PC-3 (cell line): ENCODE data around the gene PHF12.

Experiments used
- EZH2 ChIP-seq: fragments of 300-600 bp; sonication (generic); IDR thresholded peaks from one replicate; pipeline ENCODE4 v1.6.1; 2017; ENCODE audit warnings: antibody characterized with exemption, mild to moderate bottlenecking, low read length; ENCODE audit not compliant: unreplicated experiment
- EZH2phosphoT487 ChIP-seq: fragments of 300-600 bp; sonication (generic); IDR thresholded peaks from 2 replicates; pipeline ENCODE4 v1.6.1; 2018; ENCODE audit warnings: mild to moderate bottlenecking, antibody characterized with exemption, low read length, borderline replicate concordance
- TF ChIP-seq, protein P1 (sequence below): fragments of 300-600 bp; sonication (generic); conservative IDR thresholded peaks from 2 replicates; pipeline ENCODE4 v1.5.1; 2017; ENCODE audit warnings: antibody characterized with exemption, low read depth, mild to moderate bottlenecking, low read length

GRCh38 chr17:28957992-28958355 lies 6.7 kb upstream of the PHF12 start:
- TF ChIP-seq, protein P1, sequence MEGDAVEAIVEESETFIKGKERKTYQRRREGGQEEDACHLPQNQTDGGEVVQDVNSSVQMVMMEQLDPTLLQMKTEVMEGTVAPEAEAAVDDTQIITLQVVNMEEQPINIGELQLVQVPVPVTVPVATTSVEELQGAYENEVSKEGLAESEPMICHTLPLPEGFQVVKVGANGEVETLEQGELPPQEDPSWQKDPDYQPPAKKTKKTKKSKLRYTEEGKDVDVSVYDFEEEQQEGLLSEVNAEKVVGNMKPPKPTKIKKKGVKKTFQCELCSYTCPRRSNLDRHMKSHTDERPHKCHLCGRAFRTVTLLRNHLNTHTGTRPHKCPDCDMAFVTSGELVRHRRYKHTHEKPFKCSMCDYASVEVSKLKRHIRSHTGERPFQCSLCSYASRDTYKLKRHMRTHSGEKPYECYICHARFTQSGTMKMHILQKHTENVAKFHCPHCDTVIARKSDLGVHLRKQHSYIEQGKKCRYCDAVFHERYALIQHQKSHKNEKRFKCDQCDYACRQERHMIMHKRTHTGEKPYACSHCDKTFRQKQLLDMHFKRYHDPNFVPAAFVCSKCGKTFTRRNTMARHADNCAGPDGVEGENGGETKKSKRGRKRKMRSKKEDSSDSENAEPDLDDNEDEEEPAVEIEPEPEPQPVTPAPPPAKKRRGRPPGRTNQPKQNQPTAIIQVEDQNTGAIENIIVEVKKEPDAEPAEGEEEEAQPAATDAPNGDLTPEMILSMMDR = no peak
- TF ChIP-seq EZH2 (no peak), EZH2phosphoT487 (no peak)
